Skeletal muscle cell (primary cell): ENCODE measurements around the gene TSPO2.

Experiments used
- DNase-seq: peaks from one replicate; pipeline ENCODE4 v3.0.0-alpha.2; 2010; ENCODE audit warnings: low read depth
- H3K4me3 ChIP-seq: 2 replicates; pipeline ENCODE4 v1.5.1; 2011; ENCODE audit warnings: low read depth, mild to moderate bottlenecking, control low read depth, low read length, moderate library complexity

The TSPO2 gene

DNA sequence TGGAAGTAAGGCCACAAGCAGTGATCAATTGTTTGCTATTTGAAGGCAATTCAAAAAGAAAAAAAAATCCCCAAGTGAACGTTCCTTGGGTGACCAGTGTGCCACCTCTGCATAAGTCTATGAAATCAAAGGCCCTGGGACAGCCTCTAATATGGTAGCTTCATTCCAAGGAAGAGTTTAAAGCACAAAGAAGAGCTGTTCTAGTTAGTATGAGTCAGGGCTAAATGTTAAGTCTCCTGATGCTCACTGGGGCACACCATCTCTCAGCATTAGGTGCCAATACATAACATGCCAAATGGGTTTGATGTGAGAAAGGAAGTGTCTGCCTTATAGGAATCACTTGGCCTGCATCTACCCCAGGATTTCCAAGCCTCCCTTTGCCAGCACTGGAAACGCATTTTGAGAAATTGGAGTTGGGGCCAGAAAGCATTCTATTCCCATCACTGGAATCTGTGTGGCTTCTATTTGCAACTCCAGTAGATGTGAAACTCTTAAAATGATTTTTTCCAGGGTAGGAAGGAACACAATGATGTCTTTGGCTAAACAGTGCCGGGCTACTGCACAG lies 16.2 kb upstream of the TSPO2 start:
- H3K4me3 ChIP-seq: no peak overlapping the region
- no peak for DNase-seq

DNA sequence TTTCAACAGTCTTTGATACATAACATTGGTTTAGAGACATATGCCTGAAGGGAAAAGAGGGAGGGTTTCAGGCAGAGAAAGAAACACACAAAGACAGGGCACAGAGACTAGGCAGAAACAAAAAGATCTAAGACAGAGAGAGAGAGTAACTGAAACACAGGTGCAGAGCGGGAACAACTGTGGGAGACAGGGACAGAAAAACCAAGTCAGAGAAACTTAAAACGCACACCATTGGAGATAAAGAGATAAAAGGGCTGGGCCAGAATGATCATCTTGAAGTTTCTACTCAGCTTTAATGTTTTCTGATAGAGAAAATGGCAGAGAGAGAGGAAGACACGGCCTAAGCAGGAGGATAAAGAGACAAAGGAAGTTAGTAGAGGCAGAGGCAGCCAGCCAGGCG lies 15.0 kb upstream of the TSPO2 start:
- DNase-seq: no peak
- H3K4me3 ChIP-seq: peak overlapping the region; percentile 50

DNA sequence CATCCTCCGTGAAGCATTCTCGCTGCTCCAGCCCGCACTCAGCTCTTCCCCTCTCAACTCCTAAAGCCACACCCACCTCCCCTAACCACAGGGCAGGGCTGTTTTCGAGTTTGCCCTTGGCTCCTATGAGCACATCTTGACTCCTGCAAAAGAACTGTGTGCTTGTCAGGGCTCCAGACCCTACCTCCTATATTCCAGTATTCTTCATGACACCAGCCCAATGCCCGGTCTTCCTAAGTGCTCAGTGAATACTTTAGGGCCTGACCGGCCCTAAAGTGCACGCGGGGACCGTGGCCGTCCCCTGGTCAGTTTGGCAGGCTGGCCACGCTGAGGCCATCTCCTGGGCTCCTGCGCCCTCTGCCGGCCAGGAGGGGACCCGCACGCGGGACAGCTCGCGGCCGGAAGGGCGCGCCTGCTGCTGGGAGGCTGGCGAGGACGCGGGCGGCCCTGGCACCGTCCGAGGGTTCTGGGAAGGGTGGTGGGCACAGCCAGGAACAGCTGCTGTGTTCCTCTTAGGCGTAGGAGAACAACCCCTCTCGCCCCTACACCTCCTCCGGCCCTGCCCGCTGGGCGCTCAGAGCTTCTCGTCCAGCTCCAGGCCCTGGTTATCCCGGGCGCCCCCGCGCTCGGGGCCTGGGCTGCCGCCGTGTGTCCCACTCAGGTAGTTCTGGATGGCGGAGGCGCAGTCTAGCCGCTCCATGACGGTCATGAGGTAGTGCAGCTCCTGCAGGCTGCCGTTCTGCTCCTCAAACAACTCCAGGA lies 14.3 kb upstream of the TSPO2 start:
- peak; percentile 4 for DNase-seq
- H3K4me3 ChIP-seq: peak overlapping the region; percentile 50

DNA sequence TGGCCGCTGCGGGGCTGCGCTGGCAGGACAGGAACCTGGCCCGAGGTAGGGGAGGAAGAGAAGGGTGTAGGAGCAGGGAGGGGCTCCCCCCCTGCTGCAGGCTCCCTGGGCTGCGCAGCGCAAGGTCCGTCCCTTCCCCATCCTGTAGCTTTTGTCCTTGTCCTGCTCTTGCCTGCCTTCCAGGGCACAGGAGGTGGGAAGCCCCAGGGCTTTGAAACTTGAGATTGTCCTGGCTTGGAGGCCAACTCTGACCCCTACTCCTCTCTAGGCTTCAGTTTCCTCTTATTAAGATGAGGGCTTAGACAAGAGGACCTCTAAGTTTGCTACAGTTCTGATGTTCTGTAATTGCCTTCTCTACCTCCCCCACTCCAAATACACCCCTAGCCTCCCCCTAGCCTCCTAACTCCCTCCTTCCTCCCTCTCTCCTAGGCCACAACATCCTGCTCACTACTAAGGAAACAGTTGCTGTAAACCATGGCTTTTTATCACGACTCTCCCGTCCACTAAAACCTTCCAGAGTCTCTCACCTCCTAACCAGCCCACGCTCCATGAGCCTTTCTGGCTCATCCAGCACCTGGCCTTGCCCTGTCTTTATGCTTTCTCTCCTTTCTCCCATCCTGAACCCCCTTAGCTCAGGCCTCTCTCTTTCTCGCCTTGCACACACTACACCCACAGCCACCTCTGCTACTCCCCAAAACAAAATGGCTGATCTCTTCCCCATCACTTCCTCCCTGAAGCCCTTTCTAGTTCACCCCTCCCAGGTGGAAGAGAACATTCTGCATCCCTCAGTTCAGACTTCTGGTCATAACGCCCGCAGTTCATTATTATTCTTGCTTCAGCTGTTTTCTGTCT lies 13.5 kb upstream of the TSPO2 start:
- no peak for DNase-seq
- H3K4me3 ChIP-seq: peak overlapping the region; percentile 50

DNA sequence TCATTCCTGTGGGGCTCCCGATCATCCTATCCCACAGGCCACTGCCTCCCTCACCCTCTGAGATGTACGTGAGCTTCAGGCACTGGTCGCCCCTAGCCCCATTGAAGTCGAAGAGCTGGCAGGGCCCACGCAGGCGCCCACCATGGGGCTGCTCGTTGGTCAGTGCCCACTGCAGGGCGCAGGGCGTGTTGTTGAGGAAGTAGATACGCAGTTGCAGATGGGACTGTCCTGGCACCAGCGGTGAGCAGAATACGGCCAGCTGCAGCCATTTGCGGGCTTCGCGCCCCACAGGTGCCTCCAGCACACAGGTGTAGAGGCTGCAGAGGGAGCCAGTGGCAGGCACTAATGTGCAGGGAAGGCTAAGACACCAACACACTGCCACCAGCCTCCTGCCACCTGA lies 9.4 kb upstream of the TSPO2 start:
- no peak overlapping the region for H3K4me3 ChIP-seq
- no peak for DNase-seq

DNA sequence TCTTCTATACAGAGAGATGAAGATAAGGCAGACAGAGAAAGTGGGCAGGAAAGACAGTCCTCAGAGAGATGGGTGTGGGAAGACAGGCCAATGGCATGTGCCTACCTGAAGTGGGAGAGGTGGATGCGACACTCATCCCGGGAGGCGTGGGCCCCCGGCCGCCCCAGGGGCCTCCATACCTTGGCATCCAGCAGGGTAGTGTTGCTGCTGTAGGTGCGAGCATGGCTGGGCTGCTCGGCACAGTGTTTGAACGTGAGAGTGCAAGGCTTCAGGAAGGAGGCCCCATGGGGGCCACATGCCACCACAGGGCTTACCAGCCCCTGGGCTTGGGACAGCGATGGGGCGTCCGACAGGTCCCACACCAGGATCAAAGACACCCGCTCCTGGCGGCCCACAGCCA lies 8.5 kb upstream of the TSPO2 start:
- no peak for DNase-seq
- H3K4me3 ChIP-seq: no peak overlapping the region

DNA sequence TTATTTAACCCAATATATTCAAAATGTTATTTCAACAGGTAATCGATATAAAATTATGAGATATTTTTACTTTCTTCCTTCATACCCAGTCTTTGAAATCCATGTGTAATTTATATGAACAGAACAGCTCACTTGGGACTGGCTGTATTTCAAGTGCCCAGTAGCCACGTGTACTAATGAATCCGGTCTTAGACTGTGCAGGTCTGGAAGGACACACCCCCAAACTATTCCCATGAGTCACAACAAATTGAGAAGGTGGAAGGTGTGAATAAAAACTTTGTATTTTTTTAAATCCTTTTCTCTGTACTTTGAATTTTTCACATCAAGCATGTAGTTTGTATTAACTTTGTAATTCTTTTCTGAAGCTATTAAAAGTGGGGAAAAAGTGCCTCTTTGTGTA lies 6.1 kb upstream of the TSPO2 start:
- DNase-seq: no peak
- no peak overlapping the region for H3K4me3 ChIP-seq

DNA sequence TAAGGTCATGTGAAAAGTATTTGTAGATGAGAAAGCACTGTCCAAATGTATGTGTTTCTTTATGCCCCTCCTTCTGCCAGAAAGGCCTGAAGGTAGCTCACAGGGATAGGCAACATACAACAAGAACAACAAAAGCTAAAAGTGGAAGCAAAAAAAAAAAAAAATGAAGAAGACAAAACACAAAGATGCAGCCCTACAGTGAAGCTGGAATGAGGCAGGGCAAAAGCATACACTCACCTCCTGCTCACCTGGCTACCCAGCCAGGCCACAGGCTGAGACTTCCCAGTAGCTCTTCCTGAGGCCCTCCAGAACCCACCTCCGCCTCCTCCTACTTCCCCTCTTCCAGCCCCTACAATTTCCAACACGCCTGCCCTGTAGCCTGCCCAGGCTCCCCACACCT lies 5.7 kb upstream of the TSPO2 start:
- no peak for DNase-seq
- no peak overlapping the region for H3K4me3 ChIP-seq

DNA sequence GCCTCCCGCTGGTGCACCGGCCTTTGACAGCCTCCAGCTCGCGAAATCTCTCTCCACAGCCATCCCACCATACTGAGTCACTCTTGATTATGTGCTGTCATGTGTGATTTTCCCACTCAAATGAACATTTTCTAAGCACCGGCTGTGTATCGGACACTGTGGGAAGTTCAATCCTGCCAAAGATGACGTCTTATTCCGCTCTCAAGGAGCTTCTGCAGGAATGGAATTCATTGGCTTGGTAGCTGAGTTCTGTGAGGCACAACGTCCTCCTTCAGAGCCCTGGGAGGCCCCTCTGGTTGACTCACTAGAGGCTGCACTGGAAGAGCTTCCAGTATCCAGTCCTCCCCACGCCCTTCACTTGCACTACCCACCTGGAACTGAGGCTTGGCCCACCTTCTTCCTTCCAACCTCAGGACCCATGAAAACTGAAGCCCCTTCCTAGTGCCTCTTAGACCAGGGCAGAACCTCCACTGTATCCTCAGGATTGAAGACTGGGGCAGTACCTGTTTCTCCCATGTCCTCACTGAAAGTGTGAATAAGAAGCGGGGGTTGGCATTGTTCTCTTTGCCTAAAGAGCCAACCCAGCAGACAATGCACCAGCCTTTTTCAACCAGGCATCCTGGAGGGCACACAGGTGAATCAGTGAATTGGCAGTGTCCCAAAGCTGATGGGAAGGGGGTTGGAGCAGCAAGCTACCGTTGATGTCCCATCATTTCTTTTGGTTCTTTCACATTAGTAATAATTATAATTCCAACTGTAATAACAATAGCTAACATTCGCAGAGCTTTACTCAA lies 5.0 kb upstream of the TSPO2 start:
- H3K4me3 ChIP-seq: no peak overlapping the region
- DNase-seq: no peak

DNA sequence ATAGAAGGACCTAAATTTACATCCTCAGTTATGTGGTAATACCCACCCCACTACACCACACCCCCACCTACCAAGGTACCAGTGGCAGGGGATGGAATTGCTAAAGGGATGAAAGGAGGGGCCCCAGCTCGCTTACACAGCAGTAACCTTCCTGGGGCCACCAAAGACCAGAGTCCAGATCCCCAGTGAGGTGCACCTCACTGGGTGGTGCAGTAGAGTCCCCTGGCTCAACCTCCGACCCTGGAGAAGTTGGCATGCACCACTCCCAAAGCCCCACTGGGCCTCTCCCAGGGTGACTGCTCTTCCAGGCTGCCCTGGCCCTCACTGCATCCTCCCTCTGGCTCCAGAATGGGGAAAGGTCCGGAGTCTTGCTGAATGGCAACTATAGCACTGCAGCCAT lies 4.1 kb upstream of the TSPO2 start:
- H3K4me3 ChIP-seq: no peak overlapping the region
- no peak for DNase-seq

DNA sequence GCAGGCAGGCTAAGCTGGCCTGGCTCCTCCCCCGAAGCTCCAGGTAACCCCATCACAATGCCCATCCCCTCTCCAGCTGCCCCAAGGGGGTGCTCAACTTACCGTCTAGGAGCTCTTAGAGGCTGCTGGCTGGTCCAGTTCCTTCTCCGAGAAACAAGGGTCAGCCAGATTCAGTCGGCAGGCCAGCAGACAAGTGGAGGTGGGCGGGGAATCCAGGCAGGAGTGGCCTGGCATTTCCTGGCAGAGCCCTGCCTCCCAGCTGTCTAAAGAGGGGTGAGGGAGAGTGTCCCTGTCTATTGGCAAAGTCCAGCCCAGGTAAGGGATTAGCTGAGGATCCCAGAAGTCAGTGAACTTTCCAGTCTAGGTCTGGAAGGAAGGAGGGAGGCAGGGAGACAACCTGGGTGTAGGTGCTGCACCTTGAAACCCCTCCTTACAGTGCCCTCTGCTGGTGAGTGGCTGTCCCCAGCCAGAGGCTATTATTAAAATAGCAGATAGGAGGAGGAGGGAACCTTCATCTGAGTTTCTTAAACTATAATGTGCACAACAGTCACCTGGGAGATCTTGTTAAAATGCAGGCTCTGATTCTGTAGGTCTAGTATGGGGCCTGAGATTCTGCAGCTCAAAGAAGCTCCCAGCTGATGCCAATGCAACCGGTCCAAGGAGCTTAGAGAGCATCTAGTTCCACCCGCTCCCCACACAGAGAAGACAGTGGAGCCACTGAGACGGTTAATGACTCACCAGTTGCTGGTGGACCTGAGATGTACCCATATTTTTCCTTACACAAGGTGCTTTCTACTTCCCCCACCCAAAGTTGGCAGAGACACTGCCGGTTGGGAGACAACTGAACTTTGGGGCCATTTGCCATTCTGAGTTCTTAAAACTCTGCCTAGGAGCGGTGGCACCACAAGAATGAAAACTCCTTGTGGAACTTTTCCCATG lies 2.9 kb upstream of the TSPO2 start, which contains the start of gene UNC5CL:
Gene UNC5CL (minus strand): TSS at position 162 of the 939 bp plus-strand sequence. CDS start 4,147 bp downstream, outside the sequence.
- no peak for DNase-seq
- H3K4me3 ChIP-seq: no peak within 1 kb of the TSS

DNA sequence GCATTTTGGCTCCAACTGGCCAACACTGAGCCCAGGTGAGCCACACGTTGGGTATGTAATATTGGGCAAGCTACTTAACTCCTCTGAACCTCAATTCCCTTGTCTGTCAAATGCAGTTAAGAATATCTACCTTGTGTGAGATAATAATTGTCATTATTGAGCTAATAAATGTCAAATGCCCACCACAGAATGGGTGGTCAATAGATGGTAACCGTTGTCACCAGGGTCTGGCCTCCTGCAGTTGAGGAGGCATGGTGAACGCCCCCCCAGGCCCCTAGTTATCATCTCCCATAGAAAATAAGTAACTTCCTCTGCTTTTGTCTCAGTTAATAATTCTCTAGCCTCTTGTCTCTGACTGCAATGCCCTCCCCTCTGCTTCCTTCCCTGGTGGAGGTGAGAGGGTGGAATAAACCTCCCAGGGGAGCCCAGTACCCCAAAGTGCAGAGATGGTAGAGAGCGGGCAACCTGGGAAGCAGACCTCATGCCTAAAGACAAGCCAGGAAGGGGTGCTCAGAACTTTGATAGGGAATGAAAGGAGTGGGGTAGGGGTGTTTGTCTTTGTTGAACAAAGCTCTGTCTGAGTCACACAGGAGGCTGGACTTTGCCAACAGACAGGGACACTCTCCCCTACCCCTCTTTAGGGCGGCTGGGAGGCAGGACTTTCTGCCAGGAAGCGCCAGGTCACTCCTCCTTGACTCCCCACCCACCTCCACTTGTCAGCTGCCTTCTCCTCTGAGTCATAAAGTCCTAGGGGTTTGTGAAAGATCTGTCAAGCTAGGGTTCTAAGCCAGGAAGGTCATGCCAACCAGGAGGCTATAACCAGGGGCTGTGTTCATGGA lies 1.9 kb upstream of the TSPO2 start:
- H3K4me3 ChIP-seq: no peak overlapping the region
- no peak for DNase-seq

DNA sequence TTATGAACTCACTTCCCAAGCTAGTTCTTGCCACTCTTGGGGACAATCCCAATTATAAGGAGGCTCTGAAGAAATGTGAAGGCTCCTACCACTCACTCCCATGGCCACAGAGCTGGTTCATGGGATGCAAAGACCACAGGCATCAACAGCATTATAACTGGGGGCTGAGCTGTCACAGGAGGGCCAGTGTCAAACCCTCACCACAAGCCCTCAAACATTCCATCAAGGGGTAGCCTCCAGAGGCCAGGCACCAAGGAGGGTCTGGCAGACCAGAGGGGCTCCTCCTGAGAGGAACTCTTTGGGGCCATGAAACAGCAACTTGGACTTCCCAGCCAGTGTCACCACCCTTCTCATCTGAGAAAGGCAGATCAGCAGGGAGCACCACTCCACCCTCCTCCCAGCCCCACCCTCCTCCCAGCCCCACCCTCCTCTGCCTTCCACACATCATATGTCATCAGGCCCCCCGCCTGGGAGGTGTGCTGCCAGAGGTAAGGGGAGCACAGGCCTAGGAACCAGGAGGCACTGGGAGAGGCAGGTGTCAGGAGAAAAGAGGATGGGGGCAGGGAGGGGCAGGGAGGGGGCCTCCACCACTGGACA lies 1.2 kb upstream of the TSPO2 start:
- DNase-seq: no peak
- no peak overlapping the region for H3K4me3 ChIP-seq

DNA sequence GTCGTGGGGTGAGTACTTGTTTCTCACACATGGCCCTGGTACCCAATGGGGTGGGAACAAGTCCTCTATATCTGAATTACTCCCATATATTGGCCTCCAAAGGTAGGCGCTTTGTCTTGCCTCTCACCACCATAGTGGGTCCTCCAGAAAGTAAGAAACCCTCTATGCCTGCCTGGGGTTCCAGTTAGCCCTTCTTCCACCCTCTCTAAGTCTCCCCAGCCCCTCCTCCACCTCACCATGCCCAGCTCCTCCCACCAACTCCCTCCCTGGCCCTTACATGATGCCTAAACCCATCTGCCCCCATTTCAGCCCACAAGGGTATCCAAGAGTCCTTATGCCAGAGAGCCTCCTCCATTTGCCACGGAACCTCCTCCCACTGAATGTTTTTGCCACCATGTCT lies 884 bp downstream of the TSPO2 start:
- no peak overlapping the region for H3K4me3 ChIP-seq
- no peak for DNase-seq

DNA sequence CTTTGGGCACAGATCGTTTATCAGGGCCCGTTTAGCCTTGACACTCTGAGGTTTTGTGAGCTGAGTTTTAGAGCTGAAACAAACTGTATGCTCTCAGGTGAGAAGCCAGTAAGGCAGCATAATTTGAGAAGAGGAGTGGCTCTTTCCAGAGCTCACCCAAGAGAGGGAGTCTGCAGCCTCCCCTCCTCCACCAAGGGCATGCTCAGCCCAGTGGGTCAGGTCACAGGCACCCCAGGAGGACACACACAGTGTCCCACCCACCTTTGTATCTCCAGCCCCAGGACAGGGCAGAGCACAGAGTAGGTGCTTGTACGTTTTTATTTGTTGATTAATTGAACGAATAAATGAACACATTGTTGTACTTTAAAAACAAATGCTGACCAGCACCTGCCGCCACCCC lies 3.4 kb downstream of the TSPO2 start:
- H3K4me3 ChIP-seq: no peak overlapping the region
- no peak for DNase-seq

DNA sequence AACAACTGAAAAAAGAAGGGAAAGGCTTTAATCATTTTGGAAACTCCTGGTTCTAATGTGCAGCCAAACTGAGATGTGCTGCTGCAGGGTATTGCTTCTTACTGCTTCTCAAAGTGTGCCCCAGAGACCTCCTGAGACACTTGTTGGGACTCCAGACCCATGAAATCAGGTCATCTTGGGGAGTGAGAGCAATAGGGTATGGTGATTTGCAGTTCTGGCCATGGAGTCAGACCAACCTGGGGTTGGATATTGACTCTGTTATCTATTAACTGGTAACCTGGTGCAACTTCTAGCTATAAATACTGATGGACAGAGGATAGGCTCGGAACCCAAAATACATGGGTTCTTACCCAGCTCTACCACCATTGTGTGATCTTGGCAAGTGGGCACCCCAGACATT lies 3.8 kb downstream of the TSPO2 start:
- DNase-seq: no peak
- no peak overlapping the region for H3K4me3 ChIP-seq

DNA sequence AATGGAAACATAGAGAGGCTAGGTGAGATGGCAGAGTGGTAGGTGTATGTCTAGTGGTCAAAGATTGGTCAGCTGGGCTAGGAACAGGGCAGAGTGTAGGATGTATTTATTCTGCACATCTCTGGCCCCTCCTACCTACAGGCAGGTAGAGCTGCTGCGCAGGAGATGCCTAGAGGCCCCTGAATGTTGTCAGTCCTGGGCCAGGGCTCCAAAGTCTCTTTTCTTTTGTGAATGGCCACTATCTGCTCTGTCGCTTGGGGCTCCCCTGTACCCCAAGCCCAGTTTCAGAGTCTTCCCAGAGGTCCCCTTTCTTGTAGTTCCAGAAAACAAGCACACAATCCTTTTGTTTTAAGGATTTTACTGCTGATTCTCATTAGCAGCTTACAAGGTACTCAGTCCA lies 5.0 kb downstream of the TSPO2 start:
- DNase-seq: no peak
- no peak overlapping the region for H3K4me3 ChIP-seq
